Osteoblast (primary cell): ENCODE results near the gene CEP164. TPM values are rescaled to one million over a fixed set of nuclear protein-coding genes. Genes with fewer than 3 reads are reported as not detected.

Experiments used
- DNase-seq: peaks from one replicate; pipeline ENCODE4 v3.0.0; 2011; ENCODE audit warnings: low spot score, mixed read lengths; ENCODE audit not compliant: insufficient read length; ENCODE audit errors: missing footprints
- H2AFZ ChIP-seq: 2 replicates; pipeline ENCODE4 v1.6.0; 2011; ENCODE audit warnings: mild to moderate bottlenecking, low read length
- H3K27ac ChIP-seq: 2 replicates; pipeline ENCODE4 v1.5.1; 2011; ENCODE audit warnings: mild to moderate bottlenecking, low read depth, low read length, moderate library complexity
- H3K27me3 ChIP-seq: 2 replicates; pipeline ENCODE4 v1.6.0; 2012; ENCODE audit warnings: mild to moderate bottlenecking, control low read depth, inconsistent platforms, low read length, moderate library complexity; ENCODE audit not compliant: insufficient read depth
- H3K36me3 ChIP-seq: 2 replicates; pipeline ENCODE4 v1.5.1; 2011; ENCODE audit warnings: mild to moderate bottlenecking, low read length, control low read depth, moderate library complexity; ENCODE audit not compliant: insufficient read depth
- H3K4me1 ChIP-seq: 2 replicates; pipeline ENCODE4 v1.5.1; 2011; ENCODE audit warnings: mild to moderate bottlenecking, low read length, control low read depth, moderate library complexity; ENCODE audit not compliant: insufficient read depth
- H3K4me2 ChIP-seq: 2 replicates; pipeline ENCODE4 v1.6.0; 2011; ENCODE audit warnings: mild to moderate bottlenecking, low read length; ENCODE audit not compliant: insufficient read depth
- H3K4me3 ChIP-seq: fragments of 200-600 bp; sonication (generic); 3 replicates; pipeline ENCODE4 v1.5.1; 2012; ENCODE audit warnings: mild to moderate bottlenecking, low read length, inconsistent platforms; ENCODE audit not compliant: insufficient read depth
- H3K79me2 ChIP-seq: 2 replicates; pipeline ENCODE4 v1.6.0; 2012; ENCODE audit warnings: mild to moderate bottlenecking, low read length, control low read depth, inconsistent platforms; ENCODE audit not compliant: insufficient read depth
- H3K9me3 ChIP-seq: 2 replicates; pipeline ENCODE4 v1.5.1; 2011; ENCODE audit warnings: low read depth, low read length, control low read depth
- H4K20me1 ChIP-seq: 2 replicates; pipeline ENCODE4 v1.6.0; 2012; ENCODE audit warnings: mild to moderate bottlenecking, low read length, control low read depth; ENCODE audit not compliant: insufficient read depth
- CTCF ChIP-seq: IDR thresholded peaks from 2 replicates; pipeline ENCODE4 v1.5.1; 2011; ENCODE audit warnings: mild to moderate bottlenecking, low read depth, low read length, moderate library complexity; ENCODE audit errors: extremely low read depth
- total RNA-seq: library from RNA; depleted of rRNA; stranded (reverse); fragments of >200 nt; gene quantifications from 2 replicates; pipeline ENCODE4 v1.2.3, GENCODE V29; 2012

CEP164 gene
- total RNA-seq, 1 donor, result 38.0 TPM

GRCh38 chr11:117459123-117459978 is 131.7 kb downstream of the CEP164 start:
- no peaks in the 10 kb centered on the region for H4K20me1 ChIP-seq
- H3K79me2 ChIP-seq, result no peaks in the 10 kb centered on the region
- H3K36me3 ChIP-seq, result no peaks in the 10 kb centered on the region
- no peaks in the 10 kb centered on the region for H3K9me3 ChIP-seq
- no peak overlapping the region for H3K27ac ChIP-seq
- H3K4me2 ChIP-seq, result no peak overlapping the region
- H3K4me1 ChIP-seq, result no peaks in the 10 kb centered on the region
- no peak overlapping the region for H2AFZ ChIP-seq
- peaks cover 4% of the 10 kb centered on the region for H3K27me3 ChIP-seq
- H3K4me3 ChIP-seq, result no peak overlapping the region
- TF ChIP-seq CTCF, result no peak
- DNase-seq, result peak; percentile 48

- peak; percentile 23 for DNase-seq
- Histone ChIP-seq H4K20me1 (no peaks in the 10 kb centered on the region), H3K36me3 (no peaks in the 10 kb centered on the region), H3K4me3 (no peak overlapping the region), H2AFZ (no peak overlapping the region), H3K4me2 (no peak overlapping the region), H3K4me1 (no peaks in the 10 kb centered on the region), H3K27me3 (peaks cover 3% of the 10 kb centered on the region), H3K9me3 (no peaks in the 10 kb centered on the region), H3K27ac (no peak overlapping the region), H3K79me2 (no peaks in the 10 kb centered on the region)
- no peak for TF ChIP-seq CTCF
Observed at GRCh38 chr11:117459979-117460300, 132.3 kb downstream of the CEP164 start.

GRCh38 chr11:117461396-117462182 is 133.9 kb downstream of the CEP164 start:
- no peaks in the 10 kb centered on the region for H3K79me2 ChIP-seq
- H2AFZ ChIP-seq, result no peak overlapping the region
- no peaks in the 10 kb centered on the region for H3K27me3 ChIP-seq
- H4K20me1 ChIP-seq, result no peaks in the 10 kb centered on the region
- no peak overlapping the region for H3K27ac ChIP-seq
- DNase-seq, result peak; percentile 73
- TF ChIP-seq CTCF, result no peak
- no peak overlapping the region for H3K4me2 ChIP-seq
- no peaks in the 10 kb centered on the region for H3K4me1 ChIP-seq
- no peaks in the 10 kb centered on the region for H3K36me3 ChIP-seq
- no peaks in the 10 kb centered on the region for H3K9me3 ChIP-seq
- no peak overlapping the region for H3K4me3 ChIP-seq

GRCh38 chr11:117462183-117462863 is 134.7 kb downstream of the CEP164 start:
- Histone ChIP-seq H3K4me3 (no peak overlapping the region), H3K36me3 (no peaks in the 10 kb centered on the region), H3K4me1 (no peaks in the 10 kb centered on the region), H3K27me3 (no peaks in the 10 kb centered on the region), H3K79me2 (no peaks in the 10 kb centered on the region), H3K9me3 (no peaks in the 10 kb centered on the region), H3K27ac (no peak overlapping the region), H3K4me2 (no peak overlapping the region), H4K20me1 (no peaks in the 10 kb centered on the region), H2AFZ (no peak overlapping the region)
- TF ChIP-seq CTCF, result no peak
- DNase-seq, result peak; percentile 75
